Measurements from ENCODE around the gene TMIGD2.
"Not testable (repeated sequence)": the region's sequence is repeated elsewhere in the genome, so short reads cannot be mapped to it uniquely, and the experiment has no call there.

The TMIGD2 gene

DNA sequence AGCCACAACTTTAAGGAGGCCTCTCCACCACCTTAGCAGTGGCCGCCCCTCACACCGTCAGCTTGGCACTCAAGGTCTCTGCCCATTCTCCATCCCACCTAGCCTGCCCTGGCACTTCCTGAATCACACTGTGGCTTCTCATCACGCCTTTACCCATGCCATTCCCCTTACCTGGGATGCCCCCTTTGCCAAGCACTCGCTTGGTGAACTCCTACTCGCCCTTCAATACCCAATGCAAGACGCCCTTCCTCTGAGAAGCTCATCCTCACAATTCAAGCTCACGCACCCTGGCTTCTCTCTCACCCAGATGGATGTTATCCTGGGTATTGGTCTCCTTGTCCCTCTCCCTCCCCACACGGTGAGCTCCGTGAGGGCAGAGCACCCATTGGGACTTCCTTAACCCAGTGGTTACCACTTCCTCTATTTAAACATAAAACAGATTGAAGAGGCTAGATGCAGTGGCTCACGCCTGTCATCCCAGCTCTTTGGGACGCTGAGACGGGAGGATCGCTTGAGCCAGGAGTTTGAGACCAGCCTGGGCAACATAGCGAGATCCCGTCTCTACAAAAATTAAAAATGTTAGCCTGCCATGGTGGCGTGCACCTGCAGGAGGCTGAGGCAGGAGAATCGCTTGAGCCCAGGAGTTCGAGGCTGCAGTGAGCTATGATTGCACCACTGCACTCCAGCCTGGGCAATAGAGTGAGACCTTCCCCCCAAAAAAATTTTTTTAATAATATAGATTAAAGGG lies 35.8 kb downstream of the TMIGD2 start:
- no peak for ATAC-seq

GRCh38 chr19:4264812-4265211 lies 37.4 kb downstream of the TMIGD2 start:
- ATAC-seq: no peak

GRCh38 chr19:4260613-4261191 lies 41.5 kb downstream of the TMIGD2 start:
- no peak for ATAC-seq

DNA sequence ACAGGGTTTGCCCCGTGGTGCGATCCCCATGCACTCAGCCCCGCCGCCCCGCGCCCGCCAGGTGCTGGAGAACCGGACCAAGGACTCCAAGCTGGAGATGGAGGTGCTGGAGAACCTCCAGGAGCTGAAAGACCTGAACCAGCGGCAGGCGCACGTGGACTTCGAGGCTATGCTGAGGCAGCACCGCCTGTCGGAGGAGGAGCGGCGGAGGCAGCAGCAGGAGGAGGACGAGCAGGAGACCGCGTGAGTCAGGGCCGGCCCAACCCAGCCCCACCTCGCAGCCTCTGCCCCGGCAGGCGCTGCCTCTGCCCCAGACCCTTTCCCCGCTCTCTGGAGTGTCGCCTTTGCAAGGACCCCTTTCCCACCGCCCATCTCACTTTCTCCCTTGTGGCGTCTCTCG lies 44.0 kb downstream of the TMIGD2 start:
- ATAC-seq: no peak

DNA sequence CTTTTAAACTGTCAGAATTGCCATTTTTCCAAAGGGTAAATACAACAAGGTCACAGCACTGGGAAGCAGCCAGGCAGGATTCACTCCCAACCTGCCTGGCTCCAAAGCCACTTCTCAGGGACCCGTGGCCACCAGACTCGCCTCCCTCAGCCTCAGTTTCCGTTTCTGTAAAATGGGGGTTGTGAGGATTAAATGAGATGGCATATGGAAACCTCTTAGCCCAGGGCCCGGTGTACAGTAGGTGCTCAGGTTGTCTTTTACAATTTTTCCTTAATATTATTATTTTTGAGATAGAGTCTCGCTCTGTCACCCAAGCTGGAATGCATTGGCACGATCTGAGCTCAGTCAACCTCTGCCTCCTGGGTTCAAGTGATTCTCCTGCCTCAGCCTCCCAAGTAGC lies 45.2 kb downstream of the TMIGD2 start:
- ATAC-seq: no peak

DNA sequence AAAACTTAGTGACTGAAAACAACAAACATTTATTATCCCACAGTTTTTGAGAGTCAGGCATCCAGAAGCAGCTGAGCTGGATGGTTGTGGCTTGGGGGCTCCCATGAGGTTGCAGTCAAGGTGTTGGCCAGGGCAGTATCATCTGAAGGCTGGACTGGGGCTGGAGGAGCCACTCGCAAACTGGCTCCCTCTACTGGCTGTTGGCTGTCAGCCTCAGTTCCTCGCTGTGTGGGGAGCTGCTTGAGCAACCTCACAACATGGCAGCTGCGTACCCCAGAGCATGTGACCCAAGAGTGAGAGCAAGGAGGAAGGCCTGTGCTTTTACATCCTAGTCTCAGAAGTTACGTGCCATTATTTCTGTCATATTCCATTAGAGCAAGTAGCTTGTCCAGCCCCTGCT lies 45.6 kb downstream of the TMIGD2 start:
- ATAC-seq: peak in 1 of 2 donors; percentile 13

DNA sequence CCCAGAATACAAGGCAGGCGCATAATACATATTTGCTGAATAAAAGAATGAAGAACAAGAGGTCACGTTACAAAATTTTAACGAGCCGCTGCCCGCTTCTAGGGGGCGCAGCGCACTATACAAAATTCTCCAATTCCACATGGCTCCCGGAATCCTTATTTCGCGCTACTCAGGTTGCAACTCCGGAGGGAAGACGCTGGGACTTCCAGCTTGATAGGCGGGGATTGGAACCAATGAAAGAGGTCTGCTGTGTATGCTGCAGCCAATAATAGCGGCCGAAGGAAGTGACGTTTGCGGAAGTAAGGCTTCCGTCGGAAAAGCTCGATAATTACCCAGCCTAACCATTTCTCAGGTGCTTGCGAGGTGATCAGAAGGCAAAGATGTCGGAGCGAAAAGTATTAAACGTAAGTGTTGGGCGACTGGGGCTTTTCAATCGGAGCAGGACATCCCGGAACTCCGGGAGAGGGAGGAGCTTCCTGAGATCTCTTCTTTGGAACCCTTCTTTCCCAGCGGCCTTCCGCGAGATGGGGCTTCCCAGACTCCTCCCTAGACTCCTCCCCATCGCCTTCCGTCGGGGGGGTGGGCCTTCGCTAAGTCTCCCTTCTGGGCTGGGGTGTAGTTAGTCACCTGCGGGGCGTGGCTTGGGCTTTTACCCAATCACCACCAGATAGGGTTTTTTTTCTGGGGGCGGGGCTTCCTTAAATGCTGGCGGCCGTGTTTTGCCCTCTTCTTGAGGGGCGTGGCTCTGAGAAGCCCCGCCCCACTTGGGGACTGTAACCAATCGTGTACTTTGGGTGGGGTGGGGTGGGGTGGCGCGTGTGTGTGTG lies 55.2 kb downstream of the TMIGD2 start, which contains the start of gene YJU2:
YJU2 (plus strand) TSS at position 314 of the 827 bp plus-strand sequence; CDS start at position 381, 67 bp downstream.
- peak; percentile 91 to 93 for ATAC-seq

- not testable (repeated sequence) for ATAC-seq
Observed at GRCh38 chr19:4245938-4246337, 56.3 kb downstream of the TMIGD2 start.

Data from activated CD4-positive, CD25-positive, alpha-beta regulatory T cell treated with anti-CD3 and anti-CD28 coated beads, Interleukin-2, amount 50 U/mL, for 24 hours (primary cell).